DND-41 (cell line): ENCODE data around the gene EID2.

Experiments
- EZH2 ChIP-seq: IDR thresholded peaks from 3 replicates; pipeline ENCODE4 v1.6.1; 2012; ENCODE audit warnings: borderline replicate concordance, low read depth, mild to moderate bottlenecking, moderate library complexity, low read length, inconsistent platforms; ENCODE audit not compliant: severe bottlenecking
- TF ChIP-seq, protein P1 (sequence below): IDR thresholded peaks from 2 replicates; pipeline ENCODE4 v1.5.1; 2012; ENCODE audit warnings: borderline replicate concordance, low read length, moderate library complexity, mild to moderate bottlenecking; ENCODE audit not compliant: poor library complexity, severe bottlenecking; ENCODE audit errors: extremely low read depth

DNA sequence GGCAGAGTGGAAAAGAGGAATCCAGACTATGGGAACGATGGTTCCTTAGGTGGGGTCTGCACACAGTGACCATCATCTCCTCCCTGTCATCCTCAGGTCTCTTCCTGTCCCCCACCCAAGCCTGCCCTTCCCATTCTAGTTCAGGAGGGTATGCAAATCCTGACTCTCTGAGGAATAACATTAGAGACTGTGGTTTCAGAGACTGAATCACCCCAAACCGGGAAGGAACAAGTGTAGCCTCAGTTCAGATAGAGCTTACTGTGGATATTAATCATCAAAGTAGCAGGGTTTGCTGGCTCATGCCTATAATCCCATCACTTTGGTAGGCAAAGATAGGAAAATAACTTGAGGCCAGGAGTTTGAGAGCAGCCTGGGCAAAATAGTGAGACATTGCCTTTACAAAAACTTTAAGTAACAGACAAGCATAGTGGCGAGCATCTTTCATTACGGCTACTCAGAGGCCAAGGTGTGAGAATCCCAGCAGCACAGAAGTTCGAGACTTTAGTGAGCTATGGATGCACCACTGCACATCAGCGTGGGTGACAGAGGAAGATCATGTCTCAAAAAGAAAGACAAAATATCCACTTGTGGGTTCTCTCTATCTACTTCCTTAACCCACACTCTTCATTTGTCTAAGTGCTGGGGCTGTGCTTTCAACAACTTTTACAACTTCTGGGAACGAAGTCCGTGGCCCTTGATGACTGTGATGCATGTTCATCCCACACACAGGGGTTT, 43.1 kb upstream of the EID2 start:
- TF ChIP-seq, protein P1, sequence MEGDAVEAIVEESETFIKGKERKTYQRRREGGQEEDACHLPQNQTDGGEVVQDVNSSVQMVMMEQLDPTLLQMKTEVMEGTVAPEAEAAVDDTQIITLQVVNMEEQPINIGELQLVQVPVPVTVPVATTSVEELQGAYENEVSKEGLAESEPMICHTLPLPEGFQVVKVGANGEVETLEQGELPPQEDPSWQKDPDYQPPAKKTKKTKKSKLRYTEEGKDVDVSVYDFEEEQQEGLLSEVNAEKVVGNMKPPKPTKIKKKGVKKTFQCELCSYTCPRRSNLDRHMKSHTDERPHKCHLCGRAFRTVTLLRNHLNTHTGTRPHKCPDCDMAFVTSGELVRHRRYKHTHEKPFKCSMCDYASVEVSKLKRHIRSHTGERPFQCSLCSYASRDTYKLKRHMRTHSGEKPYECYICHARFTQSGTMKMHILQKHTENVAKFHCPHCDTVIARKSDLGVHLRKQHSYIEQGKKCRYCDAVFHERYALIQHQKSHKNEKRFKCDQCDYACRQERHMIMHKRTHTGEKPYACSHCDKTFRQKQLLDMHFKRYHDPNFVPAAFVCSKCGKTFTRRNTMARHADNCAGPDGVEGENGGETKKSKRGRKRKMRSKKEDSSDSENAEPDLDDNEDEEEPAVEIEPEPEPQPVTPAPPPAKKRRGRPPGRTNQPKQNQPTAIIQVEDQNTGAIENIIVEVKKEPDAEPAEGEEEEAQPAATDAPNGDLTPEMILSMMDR: no peak
- TF ChIP-seq EZH2: no peak
